ENCODE results near the gene SKI.

Gene SKI

DNA sequence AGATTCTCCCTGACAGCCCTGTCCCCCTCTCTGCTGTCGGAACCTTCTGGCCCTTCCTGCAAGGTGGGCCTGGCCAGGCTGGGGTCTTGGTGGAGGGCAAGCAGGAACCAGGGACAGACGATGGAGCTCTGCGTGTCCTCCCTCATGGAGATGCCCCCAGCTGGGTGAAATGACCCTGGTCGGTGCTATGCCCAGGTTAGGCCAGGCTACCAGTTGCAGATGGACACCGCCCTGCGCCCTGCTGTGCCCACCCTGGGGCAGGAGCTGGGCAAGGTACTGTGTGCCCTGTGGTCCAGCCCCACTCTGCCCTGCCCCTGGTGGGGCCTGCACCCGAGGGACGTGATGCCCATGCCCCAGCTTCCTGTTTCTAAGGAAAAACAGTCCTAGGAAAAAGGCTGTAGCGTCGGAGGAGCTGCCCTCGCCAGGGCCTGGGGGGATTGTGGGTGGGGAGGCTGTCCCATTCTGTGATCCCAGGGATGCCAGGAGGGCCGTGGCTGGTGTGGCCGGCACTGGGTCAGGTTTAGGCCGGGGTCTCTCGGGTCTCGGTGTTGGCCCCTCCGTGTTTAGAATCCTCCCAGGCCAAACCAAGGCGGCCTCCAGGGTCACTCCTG, 85.6 kb downstream of the SKI start:
- H3K4me3 ChIP-seq (ENCODE audit: low read depth, low read length): peak overlapping the region; percentile 57
- DNase-seq (ENCODE audit: low read depth): no peak
- TF ChIP-seq, protein P1, sequence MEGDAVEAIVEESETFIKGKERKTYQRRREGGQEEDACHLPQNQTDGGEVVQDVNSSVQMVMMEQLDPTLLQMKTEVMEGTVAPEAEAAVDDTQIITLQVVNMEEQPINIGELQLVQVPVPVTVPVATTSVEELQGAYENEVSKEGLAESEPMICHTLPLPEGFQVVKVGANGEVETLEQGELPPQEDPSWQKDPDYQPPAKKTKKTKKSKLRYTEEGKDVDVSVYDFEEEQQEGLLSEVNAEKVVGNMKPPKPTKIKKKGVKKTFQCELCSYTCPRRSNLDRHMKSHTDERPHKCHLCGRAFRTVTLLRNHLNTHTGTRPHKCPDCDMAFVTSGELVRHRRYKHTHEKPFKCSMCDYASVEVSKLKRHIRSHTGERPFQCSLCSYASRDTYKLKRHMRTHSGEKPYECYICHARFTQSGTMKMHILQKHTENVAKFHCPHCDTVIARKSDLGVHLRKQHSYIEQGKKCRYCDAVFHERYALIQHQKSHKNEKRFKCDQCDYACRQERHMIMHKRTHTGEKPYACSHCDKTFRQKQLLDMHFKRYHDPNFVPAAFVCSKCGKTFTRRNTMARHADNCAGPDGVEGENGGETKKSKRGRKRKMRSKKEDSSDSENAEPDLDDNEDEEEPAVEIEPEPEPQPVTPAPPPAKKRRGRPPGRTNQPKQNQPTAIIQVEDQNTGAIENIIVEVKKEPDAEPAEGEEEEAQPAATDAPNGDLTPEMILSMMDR (conservative IDR thresholded peaks at IDR 0.05; ENCODE audit: low read depth, low read length): no peak

DNA sequence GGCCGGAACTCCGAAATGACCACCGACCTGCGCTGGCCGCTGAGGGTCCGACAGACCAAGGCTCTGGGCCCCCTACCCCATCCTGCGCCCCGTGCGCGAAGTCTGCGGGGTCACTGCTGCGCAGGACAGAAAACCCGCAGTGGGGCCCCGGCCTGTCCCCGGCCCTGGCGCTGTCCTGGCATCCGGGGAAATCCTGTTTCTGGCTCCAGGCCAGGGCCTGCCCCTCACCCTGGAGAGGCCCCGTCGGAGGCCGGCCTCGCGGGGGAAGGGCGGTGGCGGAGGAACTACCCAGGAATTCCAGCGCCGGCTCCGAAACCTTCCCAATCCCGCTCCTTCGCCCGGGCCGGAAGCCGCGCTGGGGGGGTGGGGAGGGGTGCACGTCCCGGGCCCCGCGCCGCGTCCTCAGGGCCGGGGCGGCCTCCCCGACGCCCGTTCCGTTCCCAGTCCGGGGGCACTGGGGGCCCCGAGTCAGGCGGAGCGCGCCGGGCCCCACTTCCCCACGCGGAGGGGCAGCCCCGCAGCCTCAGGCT, 86.2 kb downstream of the SKI start:
- peak; percentile 43 for DNase-seq (ENCODE audit: low read depth)
- peak overlapping the region; percentile 57 for H3K4me3 ChIP-seq (ENCODE audit: low read depth, low read length)

DNA sequence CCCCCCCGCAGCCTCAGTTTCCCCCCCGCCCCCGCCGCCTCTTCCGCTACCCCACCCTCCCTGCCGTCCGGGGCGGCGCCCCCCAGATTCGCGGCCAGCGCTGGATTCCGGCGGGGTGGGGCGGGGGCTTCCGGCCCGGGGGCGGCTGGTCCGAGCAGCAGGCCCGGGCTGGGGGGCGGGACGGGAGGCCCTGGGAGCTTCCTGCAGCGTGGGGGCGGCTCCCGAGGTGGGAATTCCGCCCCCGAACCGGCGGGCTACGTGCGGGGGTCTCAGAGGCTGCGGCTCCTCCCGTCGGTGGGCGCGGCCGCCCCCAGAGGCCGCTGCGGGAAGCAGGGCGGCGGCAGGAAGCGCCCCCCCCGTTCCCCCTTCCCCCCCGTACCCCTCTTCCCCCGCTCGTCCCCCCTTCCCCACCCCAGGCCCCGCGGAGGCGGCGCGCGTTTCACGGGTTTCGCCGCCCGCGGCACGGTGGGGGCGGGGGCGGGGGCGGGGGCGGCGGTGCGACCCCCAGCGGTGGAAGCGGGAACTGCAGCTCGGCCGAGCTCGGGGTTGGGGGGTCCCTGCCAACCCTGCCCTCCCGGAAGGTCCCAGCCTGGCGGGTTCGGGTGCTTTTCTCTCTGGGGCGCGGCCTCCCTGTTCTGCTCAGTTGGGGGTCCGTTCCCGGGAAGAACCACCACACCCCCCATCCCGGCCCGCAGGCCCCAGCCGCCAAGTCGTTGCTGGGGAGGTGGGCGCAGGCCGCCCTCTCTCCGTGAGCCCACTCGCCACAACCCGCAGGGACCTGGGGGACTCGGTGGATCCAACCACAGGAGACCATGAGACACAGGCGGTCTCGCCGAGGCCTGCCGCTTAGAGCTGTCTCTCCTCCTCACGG, 86.9 kb downstream of the SKI start:
- TF ChIP-seq, protein P1 (conservative IDR thresholded peaks at IDR 0.05; ENCODE audit: low read depth, low read length): peak; percentile 60
- peak overlapping the region; percentile 57 for H3K4me3 ChIP-seq (ENCODE audit: low read depth, low read length)
- no peak for DNase-seq (ENCODE audit: low read depth)

More for the DNA sequence above, 86.2 kb downstream of the SKI start:
- TF ChIP-seq, protein P1 (conservative IDR thresholded peaks at IDR 0.05; ENCODE audit: low read depth, low read length): no peak

DNA sequence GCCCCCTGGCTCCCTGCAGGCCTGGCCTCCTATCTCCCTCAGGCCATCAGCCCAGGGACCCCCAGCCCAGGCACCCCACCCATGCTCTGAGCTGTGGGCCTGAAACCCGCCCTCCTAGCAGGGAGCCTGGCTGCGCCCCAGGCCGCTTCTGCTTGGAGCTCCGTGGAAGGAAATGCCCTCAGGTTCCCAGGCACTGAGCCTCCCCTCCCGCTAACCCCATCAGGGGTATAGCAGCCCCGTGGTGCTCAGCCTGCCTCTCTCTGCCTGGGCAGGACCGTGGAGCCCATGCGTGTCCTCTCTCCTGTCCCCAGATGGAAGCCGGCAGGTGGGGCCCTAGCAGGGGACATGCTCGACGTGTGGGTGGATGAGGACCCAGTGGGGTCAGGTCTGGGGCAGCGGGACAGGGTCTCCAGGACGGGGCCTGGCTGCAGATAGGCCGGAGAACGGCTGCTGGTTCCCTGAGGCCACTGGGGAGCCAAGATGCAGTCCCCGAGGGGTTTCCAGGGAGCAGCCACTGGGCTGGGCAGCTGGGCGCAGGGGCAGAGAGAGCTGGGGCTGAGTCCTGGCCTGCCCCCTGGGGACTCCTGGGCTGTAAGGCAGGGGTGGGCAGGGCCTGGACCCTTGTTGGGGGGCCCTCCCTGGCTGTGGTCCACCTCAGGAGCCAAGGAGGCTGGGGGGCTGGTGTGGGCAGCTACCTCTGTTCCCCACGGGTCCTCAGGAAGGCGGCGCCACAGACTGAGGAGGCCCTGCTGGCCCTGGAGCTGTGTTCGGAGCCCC, 87.7 kb downstream of the SKI start:
- DNase-seq (ENCODE audit: low read depth): no peak
- TF ChIP-seq, protein P1 (conservative IDR thresholded peaks at IDR 0.05; ENCODE audit: low read depth, low read length): no peak
- no peak overlapping the region for H3K4me3 ChIP-seq (ENCODE audit: low read depth, low read length)

DNA sequence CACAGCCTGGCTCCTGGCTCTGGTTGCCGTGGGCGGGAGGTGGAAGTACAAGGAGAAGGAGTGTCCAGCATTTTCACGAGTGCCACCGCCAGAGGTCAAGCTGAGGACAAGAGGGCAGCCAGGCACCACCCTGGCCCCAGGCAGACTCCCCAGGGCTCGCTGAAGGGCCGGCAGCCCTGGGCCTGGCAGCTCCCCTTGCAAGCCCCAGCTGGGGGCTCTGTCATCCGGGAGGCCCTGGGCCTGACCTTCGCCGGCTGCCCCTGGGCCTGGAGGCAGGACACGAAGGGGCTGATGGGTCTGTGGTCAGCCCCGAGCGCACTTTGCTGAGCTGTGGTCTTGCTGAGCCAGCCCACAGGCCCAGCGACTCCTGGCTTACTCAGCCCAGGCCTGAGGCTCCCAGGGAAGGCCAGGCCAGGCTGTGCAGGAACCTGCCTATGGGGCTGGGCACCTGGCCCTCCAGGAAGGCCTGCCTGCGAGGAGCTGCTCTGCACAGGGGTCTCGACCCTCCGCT, 88.4 kb downstream of the SKI start:
- peak; percentile 50 for DNase-seq (ENCODE audit: low read depth)
- TF ChIP-seq, protein P1 (conservative IDR thresholded peaks at IDR 0.05; ENCODE audit: low read depth, low read length): no peak
- H3K4me3 ChIP-seq (ENCODE audit: low read depth, low read length): no peak overlapping the region

DNA sequence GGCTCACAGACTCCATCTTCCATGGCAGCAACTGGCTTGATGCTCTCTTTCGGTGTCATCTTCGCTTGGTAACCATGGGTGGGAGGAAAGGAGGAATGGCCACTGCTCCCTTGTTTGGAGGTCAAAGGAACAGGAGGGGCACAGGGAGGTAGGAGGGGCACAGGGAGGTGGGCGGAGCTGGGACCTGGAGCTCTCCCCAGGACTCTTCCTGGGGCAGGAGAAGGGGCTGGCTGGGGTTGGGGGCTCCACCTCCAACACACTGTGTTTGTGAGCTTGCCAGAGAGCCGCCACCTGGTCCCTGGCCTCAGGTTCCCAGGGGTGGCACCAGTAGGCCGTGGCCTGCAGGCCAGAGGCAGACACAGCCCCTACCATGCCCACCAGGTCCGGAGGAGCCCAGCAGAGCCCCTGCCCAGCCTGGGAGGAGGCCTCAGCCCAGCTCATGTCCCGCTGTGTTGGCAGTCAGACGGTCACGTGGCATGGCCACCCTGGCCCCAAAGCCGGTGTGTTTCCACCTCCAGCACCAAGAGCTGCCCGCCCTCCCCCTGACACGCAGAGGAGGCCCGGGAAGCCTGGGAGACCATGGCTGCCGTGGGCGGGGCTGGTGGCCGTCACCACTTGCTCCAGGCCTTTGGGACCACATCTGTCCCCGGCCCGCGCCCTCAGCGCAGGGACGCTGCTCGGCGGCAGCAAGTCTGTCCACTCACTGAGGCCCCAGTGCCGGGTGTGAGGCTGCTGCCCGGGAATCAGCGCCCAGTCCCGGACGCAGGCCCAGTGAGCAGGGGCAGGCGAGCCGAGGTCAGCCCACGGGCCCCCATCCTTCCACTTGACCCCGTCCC, 89.3 kb downstream of the SKI start:
- TF ChIP-seq, protein P1 (conservative IDR thresholded peaks at IDR 0.05; ENCODE audit: low read depth, low read length): no peak
- H3K4me3 ChIP-seq (ENCODE audit: low read depth, low read length): no peak overlapping the region
- DNase-seq (ENCODE audit: low read depth): no peak

Measured in choroid plexus epithelial cell (primary cell).